Measurements from ENCODE around the gene SEC22A. TPM values are rescaled to one million over a fixed set of nuclear protein-coding genes. Genes with fewer than 3 reads are reported as not detected.
"Not testable (repeated sequence)": the region's sequence is repeated elsewhere in the genome, so short reads cannot be mapped to it uniquely, and the experiment has no call there.

SEC22A gene
- total RNA-seq, 3 donors from 2014 or later, result 11.7 to 13.7 (median 11.8) TPM

DNA sequence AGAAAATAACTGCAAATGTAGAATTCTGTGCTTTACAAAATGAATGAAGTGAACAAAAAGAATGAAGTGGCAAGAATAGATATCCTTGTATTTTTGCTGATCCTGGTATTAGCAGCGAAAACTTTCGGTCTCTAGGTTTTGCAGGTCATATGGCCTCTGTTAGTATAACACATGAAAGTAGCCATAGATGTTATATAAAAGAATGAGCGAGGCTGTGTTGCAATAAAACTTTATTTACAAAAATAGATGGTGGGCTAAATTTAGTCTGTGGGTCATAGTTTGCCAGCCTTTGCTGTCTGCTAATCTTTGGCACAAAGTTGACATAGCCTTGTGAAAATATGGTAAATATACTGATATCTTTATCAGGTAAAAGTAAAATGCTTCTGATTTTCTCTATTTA, 35.2 kb downstream of the SEC22A start:
- no peaks in the 10 kb centered on the region for H3K9me3 ChIP-seq
- ATAC-seq, result no peak
- H3K4me1 ChIP-seq (ENCODE audit: low read depth), result no peaks in the 10 kb centered on the region
- no peaks in the 10 kb centered on the region for H3K36me3 ChIP-seq (ENCODE audit: low read depth)
- DNase-seq, result no peak
- no peak overlapping the region for H3K4me3 ChIP-seq
- intact Hi-C loops (cut with DNase I, micrococcal nuclease), result no loop called here
- TF ChIP-seq, protein P1, sequence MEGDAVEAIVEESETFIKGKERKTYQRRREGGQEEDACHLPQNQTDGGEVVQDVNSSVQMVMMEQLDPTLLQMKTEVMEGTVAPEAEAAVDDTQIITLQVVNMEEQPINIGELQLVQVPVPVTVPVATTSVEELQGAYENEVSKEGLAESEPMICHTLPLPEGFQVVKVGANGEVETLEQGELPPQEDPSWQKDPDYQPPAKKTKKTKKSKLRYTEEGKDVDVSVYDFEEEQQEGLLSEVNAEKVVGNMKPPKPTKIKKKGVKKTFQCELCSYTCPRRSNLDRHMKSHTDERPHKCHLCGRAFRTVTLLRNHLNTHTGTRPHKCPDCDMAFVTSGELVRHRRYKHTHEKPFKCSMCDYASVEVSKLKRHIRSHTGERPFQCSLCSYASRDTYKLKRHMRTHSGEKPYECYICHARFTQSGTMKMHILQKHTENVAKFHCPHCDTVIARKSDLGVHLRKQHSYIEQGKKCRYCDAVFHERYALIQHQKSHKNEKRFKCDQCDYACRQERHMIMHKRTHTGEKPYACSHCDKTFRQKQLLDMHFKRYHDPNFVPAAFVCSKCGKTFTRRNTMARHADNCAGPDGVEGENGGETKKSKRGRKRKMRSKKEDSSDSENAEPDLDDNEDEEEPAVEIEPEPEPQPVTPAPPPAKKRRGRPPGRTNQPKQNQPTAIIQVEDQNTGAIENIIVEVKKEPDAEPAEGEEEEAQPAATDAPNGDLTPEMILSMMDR (IDR thresholded peaks at IDR 0.05), result no peak

DNA sequence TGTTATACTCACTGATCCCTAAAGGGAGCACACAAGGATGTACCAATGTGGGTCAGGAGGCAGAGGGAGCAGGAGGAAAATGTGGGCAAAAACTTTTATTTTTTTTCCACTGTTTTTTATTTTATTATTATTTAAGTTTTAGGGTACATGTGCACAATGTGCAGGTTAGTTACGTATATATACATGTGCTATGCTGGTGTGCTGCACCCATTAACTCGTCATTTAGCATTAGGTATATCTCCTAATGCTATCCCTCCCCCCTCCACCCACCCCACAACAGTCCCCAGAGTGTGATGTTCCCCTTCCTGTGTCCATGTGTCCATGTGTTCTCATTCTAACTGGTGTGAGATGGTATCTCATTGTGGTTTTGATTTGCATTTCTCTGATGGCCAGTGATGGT, 37.4 kb downstream of the SEC22A start:
- DNase-seq; intact Hi-C loops (cut with DNase I, micrococcal nuclease); H3K4me3 ChIP-seq; ATAC-seq; H3K4me1 ChIP-seq (ENCODE audit: low read depth); H3K9me3 ChIP-seq; H3K36me3 ChIP-seq (ENCODE audit: low read depth): not testable (repeated sequence)

DNA sequence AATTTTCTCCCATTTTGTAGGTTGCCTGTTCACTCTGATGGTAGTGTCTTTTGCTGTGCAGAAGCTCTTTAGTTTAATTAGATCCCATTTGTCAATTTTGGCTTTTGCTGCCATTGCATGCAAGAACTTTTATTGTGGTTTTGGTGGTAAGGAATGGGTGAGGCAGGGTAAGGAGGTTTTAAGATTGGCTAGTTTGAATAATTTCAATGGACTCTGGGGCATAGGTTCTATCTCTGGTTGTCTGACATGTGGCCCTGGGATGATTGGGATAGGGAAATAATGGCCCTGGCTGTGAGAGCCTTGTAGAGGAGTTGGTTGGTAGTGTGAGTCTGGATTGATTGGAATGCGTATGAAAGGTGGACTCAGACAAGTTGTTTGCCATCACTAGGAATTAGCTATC, 38.0 kb downstream of the SEC22A start:
- no peak for DNase-seq
- TF ChIP-seq, protein P1 (IDR thresholded peaks at IDR 0.05), result no peak

DNA sequence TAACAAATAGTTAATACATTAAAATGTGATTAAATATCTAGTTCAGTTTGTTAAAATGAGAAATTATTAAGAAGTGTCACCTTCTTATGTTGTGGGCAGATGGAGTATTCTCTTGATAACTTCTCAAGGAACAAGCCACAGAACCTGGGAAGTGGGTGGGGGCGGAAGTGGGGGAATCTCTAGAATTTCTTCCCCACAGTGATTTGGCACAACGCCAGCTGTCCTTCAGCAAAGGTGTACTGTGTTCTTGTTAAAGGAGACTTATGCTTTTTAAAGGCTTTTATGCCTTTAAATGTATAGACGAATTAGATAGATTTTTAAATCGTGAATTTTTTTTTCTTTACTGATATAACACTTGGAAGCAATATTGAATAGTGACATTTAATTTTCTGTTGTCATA, 42.4 kb downstream of the SEC22A start:
- no peak for ATAC-seq
- intact Hi-C loops (cut with DNase I, micrococcal nuclease), result no loop called here
- Histone ChIP-seq H3K36me3 (ENCODE audit: low read depth) (no peaks in the 10 kb centered on the region), H3K9me3 (no peaks in the 10 kb centered on the region), H3K4me1 (ENCODE audit: low read depth) (no peaks in the 10 kb centered on the region), H3K4me3 (no peak overlapping the region)
- DNase-seq, result no peak
- TF ChIP-seq, protein P1 (IDR thresholded peaks at IDR 0.05), result no peak

More for the DNA sequence above, 38.0 kb downstream of the SEC22A start:
- no peaks in the 10 kb centered on the region for H3K4me1 ChIP-seq (ENCODE audit: low read depth)
- no peak for ATAC-seq
- intact Hi-C loops (cut with DNase I, micrococcal nuclease), result no loop called here
- no peaks in the 10 kb centered on the region for H3K36me3 ChIP-seq (ENCODE audit: low read depth)
- no peak overlapping the region for H3K4me3 ChIP-seq
- no peaks in the 10 kb centered on the region for H3K9me3 ChIP-seq

DNA sequence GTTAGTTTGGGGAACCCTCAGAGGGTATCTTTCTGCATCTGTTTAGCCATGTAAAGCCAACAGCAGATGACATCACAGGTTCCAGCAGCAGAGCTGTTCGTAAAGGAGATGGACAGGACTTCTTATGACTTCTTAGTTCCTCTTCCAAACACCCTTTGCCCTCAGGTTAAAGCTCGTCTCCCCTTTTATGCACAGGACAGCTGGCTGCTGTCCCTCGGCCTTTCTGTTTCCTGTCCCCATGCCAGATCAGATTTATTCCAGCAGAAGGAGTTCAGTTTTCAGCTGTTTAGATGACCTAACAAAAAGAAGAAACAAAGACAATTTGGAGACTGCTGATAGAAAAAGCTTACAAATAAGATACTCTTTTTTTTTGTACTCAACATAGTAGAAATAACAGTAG, 45.1 kb downstream of the SEC22A start:
- no peak for DNase-seq
- intact Hi-C loops (cut with DNase I, micrococcal nuclease), result no loop called here
- Histone ChIP-seq H3K4me3 (no peak overlapping the region), H3K36me3 (ENCODE audit: low read depth) (no peaks in the 10 kb centered on the region), H3K4me1 (ENCODE audit: low read depth) (no peaks in the 10 kb centered on the region), H3K9me3 (no peaks in the 10 kb centered on the region)
- no peak for ATAC-seq
- TF ChIP-seq, protein P1 (IDR thresholded peaks at IDR 0.05), result no peak

DNA sequence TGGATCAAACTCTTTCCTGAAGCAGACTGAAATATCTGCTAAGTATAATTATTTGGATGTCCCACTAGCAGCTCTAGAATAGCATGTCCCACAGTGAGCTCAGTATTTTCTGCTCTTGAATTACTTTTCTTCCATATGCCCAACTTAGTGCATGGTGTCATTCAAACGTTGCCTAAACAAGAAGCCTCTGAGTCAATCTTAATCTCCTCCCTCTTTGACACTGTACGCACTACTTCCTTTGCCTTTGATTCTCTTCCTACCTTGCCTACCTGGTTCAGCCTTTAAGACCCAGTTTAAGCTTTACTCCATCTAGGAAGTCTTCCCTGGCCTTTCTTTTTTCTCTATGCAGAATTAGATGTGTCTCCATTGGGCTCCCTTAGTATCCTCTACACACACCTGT, 54.5 kb downstream of the SEC22A start:
- ATAC-seq (no peak), DNase-seq (no peak)
- H3K4me1 ChIP-seq (ENCODE audit: low read depth), result no peaks in the 10 kb centered on the region
- H3K4me3 ChIP-seq, result no peak overlapping the region
- TF ChIP-seq, protein P1 (IDR thresholded peaks at IDR 0.05), result no peak
- H3K36me3 ChIP-seq (ENCODE audit: low read depth), result no peaks in the 10 kb centered on the region
- intact Hi-C loops (cut with DNase I, micrococcal nuclease), result no loop called here
- H3K9me3 ChIP-seq, result no peaks in the 10 kb centered on the region

Measured in mucosa of descending colon (tissue), 3 donors.